ENCODE results near the gene TRMT112.

The TRMT112 gene

GRCh38 chr11:64349404-64349803 is 32.0 kb upstream of the TRMT112 start:
- no peak for DNase-seq

GRCh38 chr11:64349025-64349387 is 31.6 kb upstream of the TRMT112 start:
- DNase-seq = no peak

GRCh38 chr11:64348383-64349024 is 31.1 kb upstream of the TRMT112 start:
- DNase-seq = no peak

GRCh38 chr11:64347193-64347867 is 30.0 kb upstream of the TRMT112 start:
- no peak for DNase-seq

GRCh38 chr11:64344787-64345186 is 27.4 kb upstream of the TRMT112 start:
- DNase-seq = no peak

- no peak for DNase-seq
Observed at GRCh38 chr11:64343767-64344559, 26.6 kb upstream of the TRMT112 start.

- no peak for DNase-seq
Observed at GRCh38 chr11:64342869-64343745, 25.7 kb upstream of the TRMT112 start.

GRCh38 chr11:64341851-64342791 is 24.8 kb upstream of the TRMT112 start:
- DNase-seq = peak; percentile 97 to 98

- DNase-seq = no peak
Observed at GRCh38 chr11:64341429-64341828, 24.1 kb upstream of the TRMT112 start.

GRCh38 chr11:64340671-64341335 is 23.4 kb upstream of the TRMT112 start:
- peak; percentile 91 to 92 for DNase-seq

GRCh38 chr11:64339754-64340408 is 22.5 kb upstream of the TRMT112 start, which contains the start of gene CCDC88B:
CCDC88B (plus strand) TSS chr11:64340204; CDS start chr11:64340267, 63 bp downstream.
- peak; percentile 86 to 88 for DNase-seq

GRCh38 chr11:64339286-64339685 is 21.9 kb upstream of the TRMT112 start:
- no peak for DNase-seq

GRCh38 chr11:64338716-64339115 is 21.4 kb upstream of the TRMT112 start:
- DNase-seq = no peak

- no peak for DNase-seq
Observed at GRCh38 chr11:64337538-64338249, 20.3 kb upstream of the TRMT112 start.

GRCh38 chr11:64334764-64335735 is 17.7 kb upstream of the TRMT112 start:
- peak; percentile 72 to 77 for DNase-seq

GRCh38 chr11:64333556-64333955 is 16.2 kb upstream of the TRMT112 start:
- DNase-seq = no peak

GRCh38 chr11:64331569-64332371 is 14.4 kb upstream of the TRMT112 start:
- peak; percentile 89 to 91 for DNase-seq

GRCh38 chr11:64330888-64331287 is 13.5 kb upstream of the TRMT112 start:
- DNase-seq = no peak

All from activated T-cell treated with anti-CD3 and anti-CD28 coated beads, Interleukin-2, amount 50 U/mL, for 48 hours (primary cell).